Activated naive CD8-positive, alpha-beta T cell treated with anti-CD3 and anti-CD28 coated beads for 36 hours (primary cell): ENCODE data around the gene CHP2. TPM values are rescaled to one million over a fixed set of nuclear protein-coding genes. Genes with fewer than 3 reads are reported as not detected.

Experiments used
- DNase-seq: peaks from one replicate; pipeline ENCODE4 v3.0.0; 2021
- H3K27ac Mint-ChIP-seq: one replicate; pipeline ENCODE4 v1.8.0; 2022; ENCODE audit warnings: mild to moderate bottlenecking, moderate library complexity, mixed read lengths
- H3K27me3 Mint-ChIP-seq: one replicate; pipeline ENCODE4 v1.8.0; 2022; ENCODE audit warnings: mild to moderate bottlenecking, mixed read lengths
- H3K36me3 Mint-ChIP-seq: one replicate; pipeline ENCODE4 v1.8.0; 2021; ENCODE audit warnings: mild to moderate bottlenecking, mixed read lengths
- H3K4me1 Mint-ChIP-seq: one replicate; pipeline ENCODE4 v1.8.0; 2021; ENCODE audit warnings: mixed read lengths
- H3K4me3 Mint-ChIP-seq: one replicate; pipeline ENCODE4 v1.8.0; 2022; ENCODE audit warnings: mild to moderate bottlenecking, moderate library complexity, mixed read lengths
- H3K9me3 Mint-ChIP-seq: one replicate; pipeline ENCODE4 v1.8.0; 2022; ENCODE audit warnings: mixed read lengths
- total RNA-seq, 2 experiments: library from RNA; stranded (reverse); gene quantifications; one replicate each; pipeline ENCODE4 v1.2.3, GENCODE V29; 2021

CHP2 gene
- total RNA-seq, 2 experiments from 2014 or later, result not detected

DNA sequence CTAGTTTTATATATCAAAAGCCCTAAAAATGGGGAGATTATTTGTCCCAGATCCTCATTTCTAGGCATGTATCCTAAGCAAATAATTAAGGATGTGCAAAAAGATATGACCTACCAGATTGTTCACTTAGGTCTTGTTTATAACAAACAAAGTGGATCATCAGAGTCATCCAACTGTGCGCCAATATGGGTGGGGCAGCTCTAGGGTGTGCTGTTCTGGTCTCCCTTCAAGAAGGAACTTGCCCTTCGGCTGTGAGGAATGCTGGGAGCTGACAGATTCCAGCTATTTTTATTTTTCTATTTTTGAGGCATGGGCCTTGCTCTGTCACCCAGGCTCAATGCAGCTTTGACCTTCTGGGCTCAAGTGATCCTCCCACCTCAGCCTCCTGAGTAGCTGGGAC lies 13.8 kb downstream of the CHP2 start:
- Mint-ChIP-seq H3K27ac (no peak overlapping the region), H3K27me3 (no peaks in the 10 kb centered on the region), H3K36me3 (no peaks in the 10 kb centered on the region), H3K4me3 (no peak overlapping the region), H3K4me1 (no peaks in the 10 kb centered on the region), H3K9me3 (no peaks in the 10 kb centered on the region)
- DNase-seq, result no peak

- H3K27ac Mint-ChIP-seq, result no peak overlapping the region
- DNase-seq, result no peak
- H3K36me3 Mint-ChIP-seq, result no peaks in the 10 kb centered on the region
- no peaks in the 10 kb centered on the region for H3K27me3 Mint-ChIP-seq
- H3K4me3 Mint-ChIP-seq, result no peak overlapping the region
- no peaks in the 10 kb centered on the region for H3K4me1 Mint-ChIP-seq
- no peaks in the 10 kb centered on the region for H3K9me3 Mint-ChIP-seq
These were observed 16.2 kb downstream of the CHP2 start for GRCh38 chr16:23771027-23771426.

- no peaks in the 10 kb centered on the region for H3K9me3 Mint-ChIP-seq
- no peak overlapping the region for H3K27ac Mint-ChIP-seq
- no peak for DNase-seq
- H3K4me3 Mint-ChIP-seq, result no peak overlapping the region
- no peaks in the 10 kb centered on the region for H3K4me1 Mint-ChIP-seq
- no peaks in the 10 kb centered on the region for H3K27me3 Mint-ChIP-seq
- H3K36me3 Mint-ChIP-seq, result no peaks in the 10 kb centered on the region
These were observed 16.8 kb downstream of the CHP2 start for GRCh38 chr16:23771642-23772041.

- Mint-ChIP-seq H3K4me3 (no peak overlapping the region), H3K9me3 (no peaks in the 10 kb centered on the region), H3K4me1 (no peaks in the 10 kb centered on the region), H3K27me3 (peaks cover under 1% of the 10 kb centered on the region), H3K27ac (no peak overlapping the region), H3K36me3 (no peaks in the 10 kb centered on the region)
- DNase-seq, result no peak
These were observed 18.5 kb downstream of the CHP2 start for GRCh38 chr16:23773339-23773738.

- Mint-ChIP-seq H3K27me3 (peaks cover 32% of the 10 kb centered on the region), H3K9me3 (no peaks in the 10 kb centered on the region), H3K27ac (no peak overlapping the region), H3K36me3 (no peaks in the 10 kb centered on the region), H3K4me1 (no peaks in the 10 kb centered on the region), H3K4me3 (no peak overlapping the region)
- no peak for DNase-seq
These were observed 26.4 kb downstream of the CHP2 start for GRCh38 chr16:23781176-23781575.

- DNase-seq, result no peak
- no peaks in the 10 kb centered on the region for H3K36me3 Mint-ChIP-seq
- H3K27ac Mint-ChIP-seq, result no peak overlapping the region
- no peak overlapping the region for H3K4me3 Mint-ChIP-seq
- H3K4me1 Mint-ChIP-seq, result no peaks in the 10 kb centered on the region
- H3K27me3 Mint-ChIP-seq, result peaks cover 19% of the 10 kb centered on the region
- H3K9me3 Mint-ChIP-seq, result no peaks in the 10 kb centered on the region
These were observed 30.1 kb downstream of the CHP2 start for GRCh38 chr16:23784811-23785447.

DNA sequence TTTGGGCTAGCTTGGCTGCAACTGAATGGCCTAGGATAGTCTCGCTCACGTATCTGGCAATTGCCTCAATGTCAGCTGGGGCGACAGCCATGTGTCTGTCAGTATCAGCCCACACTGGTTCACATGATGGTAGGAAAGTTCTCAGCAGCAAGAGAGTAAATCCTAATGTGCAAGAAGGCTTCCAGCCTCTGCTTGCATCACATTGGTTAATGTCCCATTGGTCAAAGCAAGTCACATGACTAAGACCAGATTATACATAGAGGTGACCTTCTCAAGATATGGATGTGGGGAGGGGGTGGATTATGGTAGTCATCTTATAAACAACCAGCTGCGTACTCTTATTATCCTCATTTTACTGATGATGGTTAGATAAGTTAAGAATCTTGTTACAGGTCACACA lies 31.0 kb downstream of the CHP2 start:
- no peak for DNase-seq
- Mint-ChIP-seq H3K4me3 (no peak overlapping the region), H3K9me3 (no peaks in the 10 kb centered on the region), H3K4me1 (no peaks in the 10 kb centered on the region), H3K36me3 (no peaks in the 10 kb centered on the region), H3K27me3 (peaks cover 15% of the 10 kb centered on the region), H3K27ac (no peak overlapping the region)

DNA sequence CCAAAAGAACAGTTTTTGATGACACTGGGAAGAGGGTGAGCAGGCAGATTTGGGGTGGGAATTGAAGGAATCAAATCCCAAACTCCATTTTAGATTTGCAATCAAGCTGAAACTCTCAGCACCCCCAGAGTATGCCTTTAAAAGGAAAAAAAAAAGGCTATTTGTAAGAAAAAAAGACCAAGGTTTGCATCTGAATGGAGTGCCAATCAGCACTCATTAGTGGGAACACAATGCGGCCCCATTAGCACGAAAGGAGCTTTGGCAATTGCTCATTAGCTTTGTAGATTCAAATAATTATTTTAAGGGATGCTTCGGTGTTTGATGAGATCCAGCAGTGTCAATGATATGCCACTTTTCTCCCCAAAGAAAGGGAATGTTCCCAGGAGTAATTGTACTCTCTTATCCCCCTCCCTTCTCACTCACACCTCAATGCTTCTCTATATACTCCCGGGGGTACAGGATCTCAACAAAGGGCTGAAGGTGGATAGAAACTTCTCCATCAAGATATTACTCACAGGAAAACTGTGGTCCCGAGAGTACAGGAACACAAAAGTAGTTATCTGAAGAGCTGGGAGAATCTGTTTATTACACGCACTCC lies 32.2 kb downstream of the CHP2 start:
- peaks cover 13% of the 10 kb centered on the region for H3K27me3 Mint-ChIP-seq
- H3K4me1 Mint-ChIP-seq, result no peaks in the 10 kb centered on the region
- no peaks in the 10 kb centered on the region for H3K9me3 Mint-ChIP-seq
- H3K4me3 Mint-ChIP-seq, result no peak overlapping the region
- H3K27ac Mint-ChIP-seq, result no peak overlapping the region
- DNase-seq, result no peak
- no peaks in the 10 kb centered on the region for H3K36me3 Mint-ChIP-seq

GRCh38 chr16:23788685-23789084 lies 33.9 kb downstream of the CHP2 start:
- Mint-ChIP-seq H3K27ac (no peak overlapping the region), H3K4me3 (no peak overlapping the region), H3K4me1 (no peaks in the 10 kb centered on the region), H3K9me3 (no peaks in the 10 kb centered on the region), H3K36me3 (no peaks in the 10 kb centered on the region), H3K27me3 (peaks cover 9% of the 10 kb centered on the region)
- no peak for DNase-seq

- Mint-ChIP-seq H3K27ac (no peak overlapping the region), H3K9me3 (no peaks in the 10 kb centered on the region), H3K36me3 (no peaks in the 10 kb centered on the region), H3K27me3 (no peaks in the 10 kb centered on the region), H3K4me1 (no peaks in the 10 kb centered on the region), H3K4me3 (no peak overlapping the region)
- DNase-seq, result no peak
These were observed 40.6 kb downstream of the CHP2 start for GRCh38 chr16:23795378-23795777.

DNA sequence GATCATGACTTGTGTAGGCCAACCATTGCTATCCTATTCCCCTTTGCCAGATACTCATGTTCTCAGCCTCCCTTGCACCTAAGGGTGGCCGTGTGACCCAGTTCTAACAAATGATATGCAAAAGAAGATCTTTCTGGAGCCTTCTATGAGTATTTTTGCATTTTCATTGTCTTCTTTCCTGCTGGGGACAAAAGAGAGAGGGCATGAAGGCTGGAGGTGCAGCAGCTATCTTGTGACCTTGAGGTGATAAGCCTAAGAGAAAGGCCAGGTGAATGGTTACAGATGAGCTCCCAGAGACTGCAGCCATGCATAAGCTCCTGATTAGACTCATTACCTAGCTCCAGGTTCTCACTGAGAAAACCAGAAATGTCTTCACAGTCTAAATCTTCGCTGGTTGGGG lies 42.1 kb downstream of the CHP2 start:
- Mint-ChIP-seq H3K4me1 (no peaks in the 10 kb centered on the region), H3K36me3 (no peaks in the 10 kb centered on the region), H3K27me3 (no peaks in the 10 kb centered on the region), H3K27ac (no peak overlapping the region), H3K4me3 (no peak overlapping the region), H3K9me3 (no peaks in the 10 kb centered on the region)
- no peak for DNase-seq

GRCh38 chr16:23801378-23801777 lies 46.6 kb downstream of the CHP2 start:
- Mint-ChIP-seq H3K36me3 (no peaks in the 10 kb centered on the region), H3K4me1 (peaks cover 12% of the 10 kb centered on the region), H3K4me3 (no peak overlapping the region)

GRCh38 chr16:23802776-23803175 lies 48.0 kb downstream of the CHP2 start:
- H3K27me3 Mint-ChIP-seq, result no peaks in the 10 kb centered on the region
- no peak for DNase-seq
- no peak overlapping the region for H3K4me3 Mint-ChIP-seq
- no peak overlapping the region for H3K27ac Mint-ChIP-seq
- H3K4me1 Mint-ChIP-seq, result peaks cover 16% of the 10 kb centered on the region
- H3K36me3 Mint-ChIP-seq, result no peaks in the 10 kb centered on the region
- no peaks in the 10 kb centered on the region for H3K9me3 Mint-ChIP-seq

More at GRCh38 chr16:23801378-23801777, 46.6 kb downstream of the CHP2 start:
- DNase-seq, result peak; percentile 72
- H3K9me3 Mint-ChIP-seq, result no peaks in the 10 kb centered on the region
- no peak overlapping the region for H3K27ac Mint-ChIP-seq
- H3K27me3 Mint-ChIP-seq, result no peaks in the 10 kb centered on the region

- no peaks in the 10 kb centered on the region for H3K9me3 Mint-ChIP-seq
- H3K4me3 Mint-ChIP-seq, result no peak overlapping the region
- peak; percentile 75 for DNase-seq
- H3K36me3 Mint-ChIP-seq, result no peaks in the 10 kb centered on the region
- H3K4me1 Mint-ChIP-seq, result peaks cover 16% of the 10 kb centered on the region
- H3K27ac Mint-ChIP-seq, result no peak overlapping the region
- H3K27me3 Mint-ChIP-seq, result no peaks in the 10 kb centered on the region
These were observed 48.8 kb downstream of the CHP2 start for GRCh38 chr16:23803591-23804123.

GRCh38 chr16:23807028-23807427 lies 52.2 kb downstream of the CHP2 start:
- Mint-ChIP-seq H3K27ac (no peak overlapping the region), H3K36me3 (no peaks in the 10 kb centered on the region), H3K27me3 (no peaks in the 10 kb centered on the region), H3K9me3 (no peaks in the 10 kb centered on the region), H3K4me1 (peaks cover 16% of the 10 kb centered on the region), H3K4me3 (no peak overlapping the region)
- no peak for DNase-seq
